ENCODE data around the gene GABRR3. TPM values are rescaled to one million over a fixed set of nuclear protein-coding genes. Genes with fewer than 3 reads are reported as not detected.

The GABRR3 gene
- total and polyA plus RNA-seq, 2 experiments from 2014 or later: not detected

DNA sequence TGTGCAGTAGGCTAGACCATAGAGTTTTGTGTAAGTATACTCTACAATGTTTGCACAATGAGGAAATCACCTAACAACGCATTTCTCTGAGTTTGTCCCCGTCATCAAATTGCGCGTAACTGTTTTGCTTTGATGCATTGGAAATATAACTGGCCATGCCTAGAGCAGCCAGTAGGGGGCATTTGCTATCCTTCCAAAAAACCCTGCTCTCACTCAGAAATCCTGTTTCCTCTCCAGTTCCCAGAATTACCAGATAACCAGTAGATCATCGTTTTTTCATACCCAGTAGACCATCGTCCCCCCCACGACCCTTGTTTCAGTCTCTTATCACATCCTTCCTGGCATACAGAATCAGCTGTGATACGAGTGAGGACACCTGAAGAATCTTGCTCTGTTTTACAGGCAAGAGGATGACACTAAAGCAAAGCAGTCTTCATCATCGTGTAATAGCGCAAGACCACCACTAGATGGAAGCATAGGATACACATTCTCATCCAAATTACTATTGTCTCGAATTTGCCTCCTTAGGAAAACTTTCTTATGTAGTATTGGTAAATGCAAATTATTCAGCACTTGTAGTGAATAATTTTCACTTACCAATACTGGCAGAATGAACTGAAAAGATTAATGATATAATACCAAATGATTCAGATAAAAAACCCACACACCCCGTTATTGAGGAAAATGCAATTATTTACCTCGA, 4.4 kb upstream of the GABRR3 start:
- Histone ChIP-seq H3K4me3 (peak overlapping the region; percentile 45), H4K20me1 (ENCODE audit: insufficient read depth, poor library complexity, severe bottlenecking) (no peaks in the 10 kb centered on the region), H3K27me3 (no peaks in the 10 kb centered on the region), H3K9me2 (replicated peaks; ENCODE audit: insufficient read depth) (no peaks in the 10 kb centered on the region), H3K4me2 (peak overlapping the region; percentile 86), H3K27ac (no peak overlapping the region), H3K36me3 (replicated peaks; ENCODE audit: insufficient read depth, low read depth) (no peaks in the 10 kb centered on the region), H3K79me2 (no peaks in the 10 kb centered on the region), H2AFZ (peak overlapping the region; percentile 84), H3K9me3 (ENCODE audit: low read depth) (no peaks in the 10 kb centered on the region), H3K4me1 (ENCODE audit: insufficient read depth) (no peaks in the 10 kb centered on the region)
- 14% methylated on average over 13 of the region's 13 CpGs for WGBS (ENCODE audit: low lambda C conversion rate, missing lambda C conversion rate)
- DNase-seq (ENCODE audit: low spot score): peak; percentile 80
- TF ChIP-seq, protein P1, sequence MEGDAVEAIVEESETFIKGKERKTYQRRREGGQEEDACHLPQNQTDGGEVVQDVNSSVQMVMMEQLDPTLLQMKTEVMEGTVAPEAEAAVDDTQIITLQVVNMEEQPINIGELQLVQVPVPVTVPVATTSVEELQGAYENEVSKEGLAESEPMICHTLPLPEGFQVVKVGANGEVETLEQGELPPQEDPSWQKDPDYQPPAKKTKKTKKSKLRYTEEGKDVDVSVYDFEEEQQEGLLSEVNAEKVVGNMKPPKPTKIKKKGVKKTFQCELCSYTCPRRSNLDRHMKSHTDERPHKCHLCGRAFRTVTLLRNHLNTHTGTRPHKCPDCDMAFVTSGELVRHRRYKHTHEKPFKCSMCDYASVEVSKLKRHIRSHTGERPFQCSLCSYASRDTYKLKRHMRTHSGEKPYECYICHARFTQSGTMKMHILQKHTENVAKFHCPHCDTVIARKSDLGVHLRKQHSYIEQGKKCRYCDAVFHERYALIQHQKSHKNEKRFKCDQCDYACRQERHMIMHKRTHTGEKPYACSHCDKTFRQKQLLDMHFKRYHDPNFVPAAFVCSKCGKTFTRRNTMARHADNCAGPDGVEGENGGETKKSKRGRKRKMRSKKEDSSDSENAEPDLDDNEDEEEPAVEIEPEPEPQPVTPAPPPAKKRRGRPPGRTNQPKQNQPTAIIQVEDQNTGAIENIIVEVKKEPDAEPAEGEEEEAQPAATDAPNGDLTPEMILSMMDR (IDR thresholded peaks at IDR 0.05; ENCODE audit: poor library complexity): peak; percentile 89
- no peak for TF ChIP-seq EZH2 (IDR thresholded peaks at IDR 0.05; ENCODE audit: borderline replicate concordance)

- Histone ChIP-seq H3K4me2 (peak overlapping the region; percentile 86), H2AFZ (no peak overlapping the region), H3K36me3 (replicated peaks; ENCODE audit: insufficient read depth, low read depth) (no peaks in the 10 kb centered on the region)
Measured at GRCh38 chr3:98038876-98039275, 3.8 kb upstream of the GABRR3 start.

DNA sequence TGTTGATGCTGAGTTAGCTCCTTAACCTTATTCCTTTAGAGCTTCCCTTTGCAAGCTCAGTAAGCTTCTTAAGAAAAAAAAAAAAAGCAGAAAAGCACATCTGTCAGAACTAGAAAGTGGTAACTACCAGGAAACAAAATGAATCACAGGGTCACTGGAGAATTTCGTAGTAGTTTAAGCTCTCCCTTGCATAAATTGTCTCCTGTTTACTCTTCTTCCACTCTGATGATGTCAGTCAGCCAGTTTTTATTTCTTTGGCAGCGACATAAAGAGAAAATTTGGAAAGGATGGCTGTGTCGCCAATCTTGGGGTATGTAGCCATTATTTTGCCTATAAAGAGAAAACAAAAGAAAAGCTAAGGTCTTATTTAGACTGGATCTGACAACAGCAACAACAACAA, 3.2 kb upstream of the GABRR3 start:
- H3K4me1 ChIP-seq (ENCODE audit: insufficient read depth): no peaks in the 10 kb centered on the region
- H3K36me3 ChIP-seq (replicated peaks; ENCODE audit: insufficient read depth, low read depth): no peaks in the 10 kb centered on the region
- 66% methylated on average over 3 of the region's 3 CpGs for WGBS (ENCODE audit: low lambda C conversion rate, missing lambda C conversion rate)
- H3K4me3 ChIP-seq: no peak overlapping the region
- H3K4me2 ChIP-seq: no peak overlapping the region
- no peak for DNase-seq (ENCODE audit: low spot score)
- H4K20me1 ChIP-seq (ENCODE audit: insufficient read depth, poor library complexity, severe bottlenecking): no peaks in the 10 kb centered on the region
- H3K79me2 ChIP-seq: no peaks in the 10 kb centered on the region
- H3K9me2 ChIP-seq (replicated peaks; ENCODE audit: insufficient read depth): no peaks in the 10 kb centered on the region
- TF ChIP-seq, protein P1 (IDR thresholded peaks at IDR 0.05; ENCODE audit: poor library complexity): no peak
- TF ChIP-seq EZH2 (IDR thresholded peaks at IDR 0.05; ENCODE audit: borderline replicate concordance): no peak
- TF ChIP-seq EZH2phosphoT487 (IDR thresholded peaks at IDR 0.05; ENCODE audit: low read depth, severe bottlenecking, unreplicated experiment): no peak
- H3K27ac ChIP-seq: no peak overlapping the region
- no peaks in the 10 kb centered on the region for H3K9me3 ChIP-seq (ENCODE audit: low read depth)
- H3K27me3 ChIP-seq: no peaks in the 10 kb centered on the region
- no peak overlapping the region for H2AFZ ChIP-seq

More at GRCh38 chr3:98038876-98039275, 3.8 kb upstream of the GABRR3 start:
- WGBS (ENCODE audit: low lambda C conversion rate, missing lambda C conversion rate): 82% methylated on average over 3 of the region's 3 CpGs
- H3K9me2 ChIP-seq (replicated peaks; ENCODE audit: insufficient read depth): no peaks in the 10 kb centered on the region
- H3K4me1 ChIP-seq (ENCODE audit: insufficient read depth): no peaks in the 10 kb centered on the region
- no peaks in the 10 kb centered on the region for H3K9me3 ChIP-seq (ENCODE audit: low read depth)
- TF ChIP-seq EZH2 (IDR thresholded peaks at IDR 0.05; ENCODE audit: borderline replicate concordance) (no peak), EZH2phosphoT487 (IDR thresholded peaks at IDR 0.05; ENCODE audit: low read depth, severe bottlenecking, unreplicated experiment) (no peak)
- TF ChIP-seq, protein P1 (IDR thresholded peaks at IDR 0.05; ENCODE audit: poor library complexity): no peak
- DNase-seq (ENCODE audit: low spot score): no peak
- H3K4me3 ChIP-seq: no peak overlapping the region
- no peak overlapping the region for H3K27ac ChIP-seq
- H3K27me3 ChIP-seq: no peaks in the 10 kb centered on the region
- H4K20me1 ChIP-seq (ENCODE audit: insufficient read depth, poor library complexity, severe bottlenecking): no peaks in the 10 kb centered on the region
- no peaks in the 10 kb centered on the region for H3K79me2 ChIP-seq
